Endothelial cell of umbilical vein (primary cell): ENCODE results near the gene KATNB1. TPM values are rescaled to one million over a fixed set of nuclear protein-coding genes. Genes with fewer than 3 reads are reported as not detected.

Experiments
- BruUV-seq: library from RNA; stranded (reverse); fragments of 400-500 nt; replicated peaks from 2 replicates; lab custom pipeline; 2021; lab: Mats Ljungman, UMichigan
- CTCF ChIA-PET: fragments of 300-600, 350-600 bp; sonication (Branson Sonifier 250); formaldehyde crosslinking; loops from one replicate; lab custom pipeline; 2021; ENCODE audit warnings: antibody characterized with exemption, inconsistent platforms; lab: Charles Lee
- POLR2A ChIA-PET: fragments of 300-600, 350-600 bp; sonication (Branson Sonifier 250); formaldehyde crosslinking; loops from one replicate; lab custom pipeline; 2021; ENCODE audit warnings: antibody characterized with exemption, inconsistent platforms; lab: Charles Lee
- DNase-seq: peaks from one replicate; pipeline ENCODE4 v3.0.0-alpha.2; 2011; ENCODE audit warnings: low read depth, low spot score
- FAIRE-seq: peaks from 2 replicates; lab custom pipeline; 2011; peaks lifted over from hg19 to GRCh38; lab: Jason Lieb, UNC
- H2AFZ ChIP-seq: 2 replicates; pipeline ENCODE4 v1.6.0; 2012; ENCODE audit warnings: low read depth, low read length, control low read depth, inconsistent platforms
- H3K27ac ChIP-seq: 2 replicates; pipeline ENCODE4 v1.5.1; 2011; ENCODE audit warnings: low read depth, mild to moderate bottlenecking, control low read depth, low read length, moderate library complexity; ENCODE audit not compliant: insufficient read depth
- H3K27me3 ChIP-seq, 2 experiments: 2 replicates each; pipeline versions ENCODE4 v1.6.0 to v1.6.1; 2011; ENCODE audit warnings: low read length in 2 of 2, mixed read lengths in 1 of 2; ENCODE audit not compliant: control insufficient read depth in 2 of 2, insufficient read depth in 2 of 2
- H3K36me3 ChIP-seq, 2 experiments: 2 replicates in 1 of 2; 3 replicates in 1 of 2; pipeline ENCODE4 v1.5.1; 2011; ENCODE audit warnings: low read length in 2 of 2, mild to moderate bottlenecking in 1 of 2, moderate library complexity in 1 of 2; ENCODE audit not compliant: control insufficient read depth in 2 of 2, insufficient read depth in 2 of 2; ENCODE audit errors: extremely low read depth in 1 of 2
- H3K4me1 ChIP-seq: 3 replicates; pipeline ENCODE4 v1.5.1; 2011; ENCODE audit warnings: mild to moderate bottlenecking, low read length; ENCODE audit not compliant: control insufficient read depth, insufficient read depth; ENCODE audit errors: extremely low read depth
- H3K4me2 ChIP-seq: 2 replicates; pipeline ENCODE4 v1.6.1; 2011; ENCODE audit warnings: low read length, control low read depth, mixed read lengths; ENCODE audit not compliant: insufficient read depth
- H3K4me3 ChIP-seq, 3 experiments: fragments of 200-600 bp in 1 of 3; sonication (generic), shearing (Covaris generic) in 1 of 3; replicated peaks in 1 of 3; 2 replicates each; pipeline ENCODE4 v1.5.1; 2011 to 2016; ENCODE audit warnings: control low read depth in 3 of 3, low read length in 3 of 3, mild to moderate bottlenecking in 2 of 3, inconsistent platforms in 1 of 3, low read depth in 1 of 3, moderate library complexity in 1 of 3; ENCODE audit not compliant: insufficient read depth in 1 of 3
- H3K79me2 ChIP-seq: 2 replicates; pipeline ENCODE4 v1.6.0; 2012; ENCODE audit warnings: low read length, inconsistent platforms; ENCODE audit not compliant: control insufficient read depth, insufficient read depth
- H3K9ac ChIP-seq: replicated peaks from 2 replicates; pipeline ENCODE3; 2011; ENCODE audit warnings: low read length, control low read depth; ENCODE audit not compliant: insufficient read depth; ENCODE audit errors: extremely low read depth
- H3K9me1 ChIP-seq: replicated peaks from 3 replicates; pipeline ENCODE4 v1.6.0; 2011; ENCODE audit warnings: mild to moderate bottlenecking, low read length; ENCODE audit not compliant: control insufficient read depth, insufficient read depth; ENCODE audit errors: extremely low read depth
- H3K9me3 ChIP-seq: replicated peaks from 2 replicates; pipeline ENCODE4 v1.5.1; 2012; ENCODE audit warnings: low read length, inconsistent platforms; ENCODE audit not compliant: control insufficient read depth, insufficient read depth
- H4K20me1 ChIP-seq: replicated peaks from 2 replicates; pipeline ENCODE3; 2011; ENCODE audit warnings: mild to moderate bottlenecking, low read length; ENCODE audit not compliant: control insufficient read depth, insufficient read depth; ENCODE audit errors: extremely low read depth
- CTCF ChIP-seq, 2 donors: IDR thresholded peaks; 1 replicate in 1 of 2; 2 replicates in 1 of 2; pipeline ENCODE4 v1.5.1; 2011; ENCODE audit warnings: low read length in 2 of 2, mild to moderate bottlenecking in 2 of 2, moderate library complexity in 2 of 2, control low read depth in 1 of 2, inconsistent platforms in 1 of 2, low read depth in 1 of 2; ENCODE audit not compliant: insufficient read depth in 1 of 2; ENCODE audit errors: extremely low read depth in 1 of 2
- EZH2 ChIP-seq: IDR thresholded peaks from 2 replicates; pipeline ENCODE4 v1.6.1; 2012; ENCODE audit warnings: borderline replicate concordance, low read depth, mild to moderate bottlenecking, moderate library complexity, low read length, inconsistent platforms; ENCODE audit not compliant: severe bottlenecking
- FOS ChIP-seq: IDR thresholded peaks from 2 replicates; pipeline ENCODE4 v1.6.1; 2011; ENCODE audit warnings: mild to moderate bottlenecking, low read length, moderate library complexity, borderline replicate concordance; ENCODE audit not compliant: insufficient read depth
- GATA2 ChIP-seq: IDR thresholded peaks from 2 replicates; pipeline ENCODE4 v1.7.0; 2011; ENCODE audit warnings: low read depth, mild to moderate bottlenecking, moderate library complexity, mixed read lengths, low read length; ENCODE audit not compliant: insufficient read length, insufficient read depth
- JUN ChIP-seq: IDR thresholded peaks from 2 replicates; pipeline ENCODE4 v1.6.1; 2011; ENCODE audit warnings: borderline replicate concordance, low read depth; ENCODE audit not compliant: insufficient read length, insufficient read depth
- MYC ChIP-seq: IDR thresholded peaks from one replicate; pipeline ENCODE4 v1.6.1; 2011; ENCODE audit warnings: mild to moderate bottlenecking, low read depth, low read length
- POLR2A ChIP-seq: IDR thresholded peaks from 2 replicates; pipeline ENCODE4 v1.6.1; 2012; ENCODE audit warnings: low read depth, mild to moderate bottlenecking, control low read depth, low read length
- POLR2AphosphoS5 ChIP-seq: IDR thresholded peaks from 2 replicates; pipeline ENCODE4 v1.6.1; 2012; ENCODE audit warnings: low read depth, mild to moderate bottlenecking, control low read depth, low read length, moderate library complexity; ENCODE audit not compliant: insufficient read depth
- dilution Hi-C: fragments of 300-500 bp; cut with MboI; formaldehyde crosslinking; loops from one replicate; pipeline ENCODE4 v1.15.0; 2019; ENCODE audit warnings: low sequenced_read_pairs; ENCODE audit not compliant: extremely low pct_ligation_motif_present
- intact Hi-C: fragments of 100-400 bp; cut with micrococcal nuclease; formaldehyde crosslinking; loops from one replicate; pipeline ENCODE4 v1.10.0; 2022
- polyA plus RNA-seq, 4 experiments: library from polyadenylated mRNA; depleted of rRNA in 3 of 4; stranded (reverse) in 3 of 4; unstranded in 1 of 4; fragments of >200 nt; gene quantifications; 2 replicates each; pipeline versions ENCODE4 v1.2.1 to v1.2.3, GENCODE V29; 2011 to 2012; ENCODE audit warnings: missing spikeins in 1 of 4
- total RNA-seq: library from RNA; stranded (reverse); gene quantifications from 2 replicates; pipeline ENCODE4 v1.2.3, GENCODE V29; 2021
- TF ChIP-seq, protein P1 (sequence below): IDR thresholded peaks from 2 replicates; pipeline ENCODE4 v1.6.1; 2011; ENCODE audit not compliant: insufficient read depth, insufficient read length

KATNB1 gene
- total and polyA plus RNA-seq, 2 donors (not counting 3 experiments of a cell fraction or from before 2014, with no cell fraction given): 25.9 to 35.9 TPM

DNA sequence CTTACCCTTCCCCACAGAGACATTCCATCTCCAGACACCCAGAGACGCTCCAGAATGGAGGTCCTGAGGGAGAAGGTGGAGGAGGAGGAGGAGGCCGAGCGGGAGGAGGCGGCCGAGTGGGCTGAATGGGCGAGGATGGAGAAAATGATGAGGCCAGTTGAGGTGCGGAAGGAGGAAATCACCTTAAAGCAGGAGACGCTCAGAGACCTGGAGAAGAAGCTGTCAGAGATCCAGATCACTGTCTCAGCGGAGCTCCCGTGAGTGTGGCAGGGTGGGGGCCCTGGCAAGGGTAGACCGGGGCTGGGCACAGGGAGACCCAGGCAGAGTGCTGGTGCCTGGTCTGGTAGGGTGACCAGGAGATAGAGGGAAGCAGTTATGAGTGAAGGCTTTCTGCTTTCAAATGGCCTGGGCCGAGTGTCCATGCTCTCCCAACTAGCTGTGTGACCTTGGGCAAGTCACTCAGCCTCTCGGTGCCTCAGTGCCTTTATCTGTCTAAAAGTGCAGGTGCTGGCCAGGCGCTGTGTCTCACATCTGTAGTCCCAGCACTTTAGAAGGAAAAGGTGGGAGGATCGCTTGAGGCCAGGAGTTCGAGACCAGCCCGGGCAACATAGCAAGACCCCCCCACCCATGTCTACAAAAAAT is 37.6 kb upstream of the KATNB1 start:
- intact Hi-C loops (no loop called here), dilution Hi-C loops (no loop called here)
- Histone ChIP-seq H3K4me3 (no peak overlapping the region), H2AFZ (no peak overlapping the region), H3K36me3 (no peaks in the 10 kb centered on the region), H3K4me2 (no peak overlapping the region), H3K9me3 (no peaks in the 10 kb centered on the region), H3K79me2 (no peaks in the 10 kb centered on the region), H3K9ac (no peak overlapping the region), H3K9me1 (no peaks in the 10 kb centered on the region), H3K27me3 (no peaks in the 10 kb centered on the region), H3K27ac (no peak overlapping the region), H4K20me1 (no peaks in the 10 kb centered on the region), H3K4me1 (no peaks in the 10 kb centered on the region)
- DNase-seq: no peak
- no TSS peak for BruUV-seq
- TF ChIP-seq CTCF (IDR thresholded peaks at IDR 0.05; ENCODE audit: extremely low read depth in 1 of 2, insufficient read depth in 1 of 2, low read depth in 1 of 2, low read length in 2 of 2) (no peak), FOS (no peak), POLR2A (no peak), EZH2 (no peak), POLR2AphosphoS5 (no peak), GATA2 (no peak), JUN (no peak), MYC (no peak)
- TF ChIP-seq, protein P1, sequence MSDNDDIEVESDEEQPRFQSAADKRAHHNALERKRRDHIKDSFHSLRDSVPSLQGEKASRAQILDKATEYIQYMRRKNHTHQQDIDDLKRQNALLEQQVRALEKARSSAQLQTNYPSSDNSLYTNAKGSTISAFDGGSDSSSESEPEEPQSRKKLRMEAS: no peak
- no peak for FAIRE-seq
- POLR2A ChIA-PET: no interaction called here
- CTCF ChIA-PET: no interaction called here
